HepG2 (cell line): ENCODE data around the gene HDGF. TPM values are rescaled to one million over a fixed set of nuclear protein-coding genes. Genes with fewer than 3 reads are reported as not detected.

Experiments used
- MBD4 ChIP-seq: IDR thresholded peaks from 2 replicates; pipeline ENCODE4 v1.6.1; 2012; ENCODE audit warnings: low read length, inconsistent platforms, borderline replicate concordance
- MYC ChIP-seq: sonication (generic); formaldehyde crosslinking; IDR thresholded peaks from 2 replicates; pipeline ENCODE4 v1.9.0; 2021; ENCODE audit warnings: missing genetic modification reagents, borderline replicate concordance
- NFKB2 ChIP-seq: sonication (generic); formaldehyde crosslinking; IDR thresholded peaks from 2 replicates; pipeline ENCODE4 v1.4.0; 2020; ENCODE audit warnings: missing genetic modification reagents, borderline replicate concordance
- POLR2A ChIP-seq, 2 experiments: IDR thresholded peaks; 2 replicates each; pipeline ENCODE4 v1.6.1; 2011; ENCODE audit warnings: low read depth in 2 of 2, low read length in 2 of 2, mild to moderate bottlenecking in 1 of 2, moderate library complexity in 1 of 2; ENCODE audit not compliant: insufficient read depth in 1 of 2
- RERE ChIP-seq: IDR thresholded peaks from 2 replicates; pipeline ENCODE4 v1.6.1; 2016; ENCODE audit warnings: low read depth, missing genetic modification reagents, missing compliant biosample characterization
- SIX4 ChIP-seq: sonication (generic); formaldehyde crosslinking; IDR thresholded peaks from 2 replicates; pipeline ENCODE4 v1.4.0; 2020; ENCODE audit warnings: missing genetic modification reagents
- STAG1 ChIP-seq: sonication (generic); formaldehyde crosslinking; IDR thresholded peaks from 2 replicates; pipeline ENCODE4 v1.4.0; 2020; ENCODE audit warnings: missing genetic modification reagents
- TBX3 ChIP-seq: fragments of 450-650 bp; IDR thresholded peaks from 2 replicates; pipeline ENCODE4 v1.6.1; 2017; ENCODE audit warnings: antibody characterized with exemption, mild to moderate bottlenecking, inconsistent platforms, borderline replicate concordance
- TCF7 ChIP-seq: sonication (generic); IDR thresholded peaks from 2 replicates; pipeline ENCODE4 v1.6.1; 2016; ENCODE audit warnings: antibody characterized with exemption, low read depth
- TEAD3 ChIP-seq: optimal IDR thresholded peaks from 2 replicates; pipeline ENCODE3; 2016; ENCODE audit warnings: borderline replicate concordance
- THAP9 ChIP-seq: sonication (generic); formaldehyde crosslinking; IDR thresholded peaks from 2 replicates; pipeline ENCODE4; 2020; ENCODE audit warnings: missing genetic modification reagents, mild to moderate bottlenecking, borderline replicate concordance
- ZFYVE20 ChIP-seq: sonication (generic); formaldehyde crosslinking; IDR thresholded peaks from 2 replicates; pipeline ENCODE4 v1.8.0; 2023; ENCODE audit warnings: low read depth, mild to moderate bottlenecking, moderate library complexity, missing genetic modification reagents, borderline replicate concordance
- ZNF121 ChIP-seq: sonication (generic); formaldehyde crosslinking; IDR thresholded peaks from 2 replicates; pipeline ENCODE4 v1.5.0; 2020; ENCODE audit warnings: mild to moderate bottlenecking, missing genetic modification reagents
- ZNF275 ChIP-seq: sonication (generic); formaldehyde crosslinking; IDR thresholded peaks from 2 replicates; pipeline ENCODE4 v1.8.0; 2022; ENCODE audit warnings: missing genetic modification reagents, mild to moderate bottlenecking, inconsistent platforms, borderline replicate concordance
- ZNF337 ChIP-seq: sonication (generic); formaldehyde crosslinking; IDR thresholded peaks from 2 replicates; pipeline ENCODE4 v1.5.1; 2020; ENCODE audit warnings: missing genetic modification reagents, low read depth, mild to moderate bottlenecking, borderline replicate concordance
- ZNF530 ChIP-seq: sonication (generic); formaldehyde crosslinking; IDR thresholded peaks from 2 replicates; pipeline ENCODE4 v1.5.0; 2020; ENCODE audit warnings: low read depth, mild to moderate bottlenecking, missing genetic modification reagents
- ZNF556 ChIP-seq: sonication (generic); formaldehyde crosslinking; IDR thresholded peaks from 2 replicates; pipeline ENCODE4 v1.4.0; 2020; ENCODE audit warnings: mild to moderate bottlenecking, missing genetic modification reagents, borderline replicate concordance
- ZNF703 ChIP-seq: sonication (generic); formaldehyde crosslinking; IDR thresholded peaks from 2 replicates; pipeline ENCODE4 v1.5.1; 2020; ENCODE audit warnings: missing genetic modification reagents, mild to moderate bottlenecking, moderate library complexity, borderline replicate concordance
- ZNF720 ChIP-seq: sonication (generic); formaldehyde crosslinking; IDR thresholded peaks from 2 replicates; pipeline ENCODE4 v1.4.0; 2020; ENCODE audit warnings: missing genetic modification reagents
- polyA plus RNA-seq, 8 experiments: library from polyadenylated mRNA; depleted of rRNA in 3 of 8; stranded (reverse) in 7 of 8; unstranded in 1 of 8; fragments of >200 nt; fragmentation: Illumina TruSeq in 4 of 8; extraction: Trizol in 4 of 8; gene quantifications; 2 replicates each; pipeline versions ENCODE4 v1.2.1 to v1.2.3, GENCODE V29; 2011 to 2016; ENCODE audit warnings: low read depth in 4 of 8, missing spikeins in 1 of 8, mixed read lengths in 1 of 8; ENCODE audit not compliant: insufficient read depth in 1 of 8
- total RNA-seq, 5 experiments: library from RNA; depleted of rRNA; stranded (reverse); fragments of >200 nt; fragmentation: Illumina TruSeq; extraction: Trizol; gene quantifications; 2 replicates each; pipeline ENCODE4 v1.2.3, GENCODE V29; 2016; ENCODE audit warnings: low read depth in 1 of 5
- TF ChIP-seq, protein P1 (sequence below): IDR thresholded peaks from 2 replicates; pipeline ENCODE4 v1.6.1; 2016; ENCODE audit warnings: mild to moderate bottlenecking, missing biosample characterization, missing genetic modification reagents

Gene HDGF
- total and polyA plus RNA-seq, 2 of the 13 experiments (the other 11 are each of a cell fraction or from before 2014, with no cell fraction given), result 156 to 196 TPM

- TF ChIP-seq RERE (CRISPR knock-in tag) (0 out of 2 replicates have a peak, but pooled peaks have one; percentile 27), STAG1 (no peak), POLR2A (IDR thresholded peaks at IDR 0.05; ENCODE audit: insufficient read depth in 1 of 2, low read depth in 2 of 2, low read length in 2 of 2) (peak in 1 of 2 experiments; percentile 67; a peak in 2 of 4 replicates), ZNF530 (CRISPR knock-in tag) (no peak), ZNF703 (no peak), TCF7 (no peak), ZNF337 (CRISPR knock-in tag) (no peak), MYC (CRISPR knock-in tag) (peak; percentile 86), NFKB2 (CRISPR knock-in tag) (peak; percentile 45; the same call in 1 of the 2 replicates), ZFYVE20 (no peak), ZNF275 (CRISPR knock-in tag) (0 out of 2 replicates have a peak, but pooled peaks have one; percentile 60), THAP9 (peak; percentile 20; the same call in 1 of the 2 replicates), ZNF720 (CRISPR knock-in tag) (no peak), ZNF121 (CRISPR knock-in tag) (no peak), ZNF556 (CRISPR knock-in tag) (peak; percentile 79), SIX4 (CRISPR knock-in tag) (no peak), MBD4 (no peak), TBX3 (no peak), TEAD3 (CRISPR knock-in tag) (peak; percentile 33)
- TF ChIP-seq, protein P1, sequence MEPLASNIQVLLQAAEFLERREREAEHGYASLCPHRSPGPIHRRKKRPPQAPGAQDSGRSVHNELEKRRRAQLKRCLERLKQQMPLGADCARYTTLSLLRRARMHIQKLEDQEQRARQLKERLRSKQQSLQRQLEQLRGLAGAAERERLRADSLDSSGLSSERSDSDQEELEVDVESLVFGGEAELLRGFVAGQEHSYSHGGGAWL (CRISPR knock-in tag), result peak; percentile 60; the same call in 1 of the 2 replicates
Measured at GRCh38 chr1:156751757-156752481, 444 bp upstream of the HDGF start (continued).
